Smooth muscle cell (in vitro differentiated cells): ENCODE data around the gene EGFL7. TPM values are rescaled to one million over a fixed set of nuclear protein-coding genes. Genes with fewer than 3 reads are reported as not detected.
A peak's percentile ranks its signal among the peaks of the same experiment; 100 is the strongest.

Experiments used
- DNase-seq: peaks from one replicate; lab custom pipeline; 2025; ENCODE audit not compliant: unreplicated experiment; lab: John Stamatoyannopoulos, UW
- H2AFZ ChIP-seq: fragments of 200-600 bp; sonication (generic); 2 replicates; pipeline ENCODE4 v1.6.0; 2016; ENCODE audit warnings: antibody characterized with exemption, low read depth, mild to moderate bottlenecking
- H3F3A ChIP-seq: fragments of 200-600 bp; sonication (generic); 2 replicates; pipeline ENCODE4 v1.6.0; 2017; ENCODE audit warnings: antibody characterized with exemption, low read depth
- H3K27ac ChIP-seq: fragments of 200-600 bp; sonication (generic); 2 replicates; pipeline ENCODE4 v1.5.1; 2016; ENCODE audit warnings: low read depth, mild to moderate bottlenecking
- H3K27me3 ChIP-seq: fragments of 200-600 bp; sonication (generic); 2 replicates; pipeline ENCODE4 v1.6.1; 2016; ENCODE audit warnings: low read depth, mild to moderate bottlenecking
- H3K36me3 ChIP-seq: fragments of 200-600 bp; sonication (generic); 2 replicates; pipeline ENCODE4 v1.5.1; 2016; ENCODE audit warnings: low read depth
- H3K4me1 ChIP-seq: fragments of 200-600 bp; sonication (generic); 2 replicates; pipeline ENCODE4 v1.5.1; 2016; ENCODE audit warnings: low read depth
- H3K4me2 ChIP-seq: fragments of 200-600 bp; sonication (generic); 2 replicates; pipeline ENCODE4 v1.6.0; 2016; ENCODE audit warnings: mild to moderate bottlenecking
- H3K4me3 ChIP-seq: fragments of 200-600 bp; sonication (generic); 2 replicates; pipeline ENCODE4 v1.5.1; 2016; ENCODE audit warnings: mild to moderate bottlenecking
- H3K79me2 ChIP-seq: fragments of 200-600 bp; sonication (generic); 2 replicates; pipeline ENCODE4 v1.6.0; 2016; ENCODE audit warnings: low read depth, mild to moderate bottlenecking
- H3K9ac ChIP-seq: fragments of 200-600 bp; sonication (generic); 2 replicates; pipeline ENCODE4 v1.6.0; 2016; ENCODE audit warnings: low read depth
- H3K9me3 ChIP-seq: fragments of 200-600 bp; sonication (generic); replicated peaks from 2 replicates; pipeline ENCODE4 v1.5.1; 2016; ENCODE audit warnings: low read depth
- H4K20me1 ChIP-seq: fragments of 200-600 bp; sonication (generic); 2 replicates; pipeline ENCODE4 v1.6.0; 2016; ENCODE audit warnings: low read depth
- WGBS: methylation state at CpG from one replicate; pipeline ENCODE4 v1.1.7; 2016; ENCODE audit warnings: low lambda C conversion rate; 5-methylcytosine and 5-hydroxymethylcytosine counted together
- polyA plus RNA-seq: library from polyadenylated mRNA; unstranded; fragments of >200 nt; fragmentation: Nextera tagmentation; extraction: Ambion mirVana; gene quantifications from 2 replicates; pipeline ENCODE4 v1.2.1, GENCODE V29; 2016
- total RNA-seq: library from RNA; depleted of rRNA; stranded (reverse); fragments of >200 nt; gene quantifications from 2 replicates; pipeline ENCODE4 v1.2.3, GENCODE V29; 2014
- TF ChIP-seq, protein P1 (sequence below): fragments of 200-600 bp; sonication (generic); IDR thresholded peaks from 2 replicates; pipeline ENCODE4 v1.5.1; 2017; ENCODE audit warnings: borderline replicate concordance, mild to moderate bottlenecking, antibody characterized with exemption; ENCODE audit not compliant: insufficient read depth, poor library complexity, severe bottlenecking

EGFL7 gene
- total and polyA plus RNA-seq, 2 experiments from 2014 or later = 61.8 to 239 TPM

DNA sequence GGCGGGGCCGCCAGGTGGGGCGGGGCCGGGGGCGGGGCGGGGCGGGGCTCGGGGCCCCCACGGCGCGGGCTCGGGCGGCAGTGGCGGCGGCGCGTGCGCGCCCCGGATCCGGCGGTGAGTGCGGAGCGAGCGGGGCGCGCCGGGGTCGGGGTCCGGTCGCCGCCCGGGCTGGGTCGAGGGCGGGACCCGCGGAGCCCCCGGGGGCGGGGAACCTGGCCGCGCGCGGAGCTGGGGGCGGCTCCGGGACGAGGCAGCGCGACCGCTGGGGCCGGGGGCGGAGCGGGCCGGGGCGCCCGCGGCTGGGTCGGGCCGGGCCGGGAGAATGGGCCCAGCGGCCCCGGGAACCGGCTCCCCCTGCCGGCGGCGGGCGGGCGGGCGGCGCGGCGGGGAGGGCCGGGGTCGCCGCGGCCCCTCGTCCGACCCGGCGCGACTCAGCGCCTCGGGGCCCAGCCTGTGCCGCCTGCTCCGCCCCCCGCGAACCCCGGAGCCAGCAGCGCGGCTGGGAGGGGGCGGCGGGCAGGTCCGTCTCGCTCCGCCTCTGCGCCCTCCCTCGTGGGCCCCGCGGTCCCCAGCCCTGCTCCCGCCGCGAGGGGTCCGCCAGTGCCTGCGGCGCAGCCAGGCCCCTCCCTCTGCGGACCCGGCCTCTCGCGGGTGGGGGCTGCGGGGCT lies 3.1 kb downstream of the EGFL7 start:
- peak overlapping the region; percentile 51 for H3K4me3 ChIP-seq

DNA sequence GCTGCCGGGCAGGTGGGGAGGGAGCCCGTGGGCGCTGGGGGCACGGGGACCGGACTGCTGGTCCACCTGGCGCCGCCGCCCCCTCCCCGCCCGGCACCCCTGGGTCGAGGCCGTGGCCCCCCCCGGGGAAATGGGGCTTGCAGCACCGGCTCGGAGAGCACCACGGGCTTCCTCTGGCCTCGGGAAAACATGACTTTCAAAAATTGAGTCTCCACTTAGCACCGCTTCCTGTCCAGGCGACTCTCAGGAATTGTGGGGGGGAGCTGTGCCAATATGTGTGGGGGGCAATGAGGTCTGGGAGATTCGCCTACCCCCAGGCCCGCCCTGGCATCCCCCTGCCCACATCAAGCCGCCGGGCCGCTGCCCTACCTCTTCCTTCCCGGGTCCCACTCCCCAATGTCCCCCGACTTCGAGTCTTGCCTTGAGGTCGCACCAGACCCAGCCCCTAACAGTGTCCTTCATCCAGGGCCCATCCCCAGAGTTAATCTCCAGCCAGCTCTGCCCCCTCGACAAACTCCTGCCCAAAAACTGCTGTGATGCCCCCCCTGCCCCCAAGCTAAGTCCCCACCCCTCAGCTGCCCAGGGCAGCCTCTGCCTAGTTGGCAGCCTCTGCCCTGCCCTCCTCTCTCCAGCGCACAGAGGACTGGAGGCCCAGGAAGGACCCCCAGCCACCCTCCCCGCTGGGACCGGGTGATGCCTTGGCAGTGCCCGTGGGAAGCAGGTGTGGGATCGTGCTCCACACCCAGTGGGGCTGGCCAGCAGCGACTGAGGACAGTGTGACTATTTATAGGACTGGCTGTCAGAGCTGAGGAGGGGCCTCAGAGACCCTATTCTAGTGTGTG lies 3.9 kb downstream of the EGFL7 start:
- Histone ChIP-seq H3K27ac (no peak overlapping the region), H3K9ac (no peak overlapping the region), H2AFZ (no peak overlapping the region), H4K20me1 (no peaks in the 10 kb centered on the region), H3K9me3 (no peaks in the 10 kb centered on the region), H3F3A (no peaks in the 10 kb centered on the region), H3K79me2 (no peaks in the 10 kb centered on the region), H3K4me3 (peak overlapping the region; percentile 50), H3K4me2 (peak overlapping the region; percentile 85), H3K36me3 (no peaks in the 10 kb centered on the region), H3K4me1 (no peaks in the 10 kb centered on the region), H3K27me3 (no peaks in the 10 kb centered on the region)
- TF ChIP-seq, protein P1, sequence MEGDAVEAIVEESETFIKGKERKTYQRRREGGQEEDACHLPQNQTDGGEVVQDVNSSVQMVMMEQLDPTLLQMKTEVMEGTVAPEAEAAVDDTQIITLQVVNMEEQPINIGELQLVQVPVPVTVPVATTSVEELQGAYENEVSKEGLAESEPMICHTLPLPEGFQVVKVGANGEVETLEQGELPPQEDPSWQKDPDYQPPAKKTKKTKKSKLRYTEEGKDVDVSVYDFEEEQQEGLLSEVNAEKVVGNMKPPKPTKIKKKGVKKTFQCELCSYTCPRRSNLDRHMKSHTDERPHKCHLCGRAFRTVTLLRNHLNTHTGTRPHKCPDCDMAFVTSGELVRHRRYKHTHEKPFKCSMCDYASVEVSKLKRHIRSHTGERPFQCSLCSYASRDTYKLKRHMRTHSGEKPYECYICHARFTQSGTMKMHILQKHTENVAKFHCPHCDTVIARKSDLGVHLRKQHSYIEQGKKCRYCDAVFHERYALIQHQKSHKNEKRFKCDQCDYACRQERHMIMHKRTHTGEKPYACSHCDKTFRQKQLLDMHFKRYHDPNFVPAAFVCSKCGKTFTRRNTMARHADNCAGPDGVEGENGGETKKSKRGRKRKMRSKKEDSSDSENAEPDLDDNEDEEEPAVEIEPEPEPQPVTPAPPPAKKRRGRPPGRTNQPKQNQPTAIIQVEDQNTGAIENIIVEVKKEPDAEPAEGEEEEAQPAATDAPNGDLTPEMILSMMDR = no peak
- whole genome bisulfite sequencing = 48% methylated on average over 23 of the region's 35 CpGs
- no peak for DNase-seq

More for the DNA sequence above, 3.1 kb downstream of the EGFL7 start:
- Histone ChIP-seq H3K79me2 (no peaks in the 10 kb centered on the region), H3K4me1 (no peaks in the 10 kb centered on the region), H3F3A (no peaks in the 10 kb centered on the region), H3K4me2 (peak overlapping the region; percentile 95), H2AFZ (no peak overlapping the region), H3K9ac (no peak overlapping the region), H4K20me1 (no peaks in the 10 kb centered on the region), H3K9me3 (no peaks in the 10 kb centered on the region), H3K27me3 (no peaks in the 10 kb centered on the region), H3K27ac (no peak overlapping the region), H3K36me3 (no peaks in the 10 kb centered on the region)
- no peak for DNase-seq
- no CpG with 5 or more reads among the region's 109 CpGs for WGBS
- TF ChIP-seq, protein P1 = no peak

DNA sequence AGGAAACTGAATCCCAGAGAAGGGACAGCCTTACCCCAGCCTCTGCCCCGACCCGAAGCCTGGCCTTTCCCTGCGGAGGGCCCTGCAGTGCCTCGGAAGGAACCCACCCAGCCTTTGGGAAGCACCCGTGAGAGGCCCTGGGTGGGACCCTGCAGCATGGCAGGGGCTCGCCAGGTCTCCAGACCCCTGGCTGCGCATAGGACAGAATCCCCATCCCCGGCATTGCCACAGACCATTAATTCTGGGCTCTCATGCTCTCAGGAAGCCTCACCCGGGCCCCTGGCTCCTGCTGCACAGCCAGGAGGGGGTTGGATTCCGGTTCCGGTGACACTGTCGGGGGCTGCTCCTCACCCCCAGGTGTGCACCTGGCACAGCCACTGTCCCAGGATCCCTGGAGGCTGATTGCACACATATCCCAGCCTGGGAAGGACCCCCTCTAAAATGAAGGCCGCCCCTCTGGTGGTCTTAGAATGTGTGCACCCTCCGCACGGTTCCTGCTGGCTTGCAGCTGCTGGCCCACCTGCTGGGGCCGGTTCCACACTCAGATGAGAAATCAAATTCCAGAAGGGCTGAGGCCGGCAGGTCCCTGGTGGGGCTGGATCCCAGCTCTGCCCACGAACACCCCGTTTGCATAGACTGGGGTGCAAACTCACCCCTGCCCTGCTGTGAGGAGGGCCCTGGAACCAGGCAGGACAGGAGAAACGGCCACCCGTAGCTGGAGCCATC lies 4.7 kb downstream of the EGFL7 start:
- H3F3A ChIP-seq = no peaks in the 10 kb centered on the region
- H3K27ac ChIP-seq = no peak overlapping the region
- TF ChIP-seq, protein P1 = no peak
- WGBS = 89% methylated on average over 20 of the region's 21 CpGs
- H3K79me2 ChIP-seq = no peaks in the 10 kb centered on the region
- H3K4me1 ChIP-seq = no peaks in the 10 kb centered on the region
- no peak overlapping the region for H3K9ac ChIP-seq
- no peak overlapping the region for H3K4me2 ChIP-seq
- H3K36me3 ChIP-seq = no peaks in the 10 kb centered on the region
- DNase-seq = no peak
- no peaks in the 10 kb centered on the region for H4K20me1 ChIP-seq
- H3K4me3 ChIP-seq = no peak overlapping the region
- no peak overlapping the region for H2AFZ ChIP-seq
- no peaks in the 10 kb centered on the region for H3K9me3 ChIP-seq
- no peaks in the 10 kb centered on the region for H3K27me3 ChIP-seq
